MM.1S (cell line): ENCODE data around the gene RNASE13.

ENCODE experiments used
- DNase-seq: peaks from one replicate; pipeline ENCODE4 v3.0.0-alpha.2; 2015
- H2AFZ ChIP-seq: fragments of 300-600 bp; sonication (generic); 2 replicates; pipeline ENCODE4 v1.6.0; 2016; ENCODE audit warnings: antibody characterized with exemption, low read length
- H3F3A ChIP-seq: fragments of 300-600 bp; sonication (generic); 2 replicates; pipeline ENCODE4 v1.6.1; 2016; ENCODE audit warnings: mild to moderate bottlenecking, antibody characterized with exemption, low read length, moderate library complexity, mixed read lengths; ENCODE audit not compliant: insufficient read depth
- H3K27ac ChIP-seq: fragments of 300-600 bp; sonication (generic); 2 replicates; pipeline ENCODE4 v1.5.1; 2016; ENCODE audit warnings: mild to moderate bottlenecking, low read length
- H3K27me3 ChIP-seq: fragments of 300-600 bp; sonication (generic); replicated peaks from 2 replicates; pipeline ENCODE4 v1.6.0; 2016; ENCODE audit warnings: low read length; ENCODE audit not compliant: insufficient read depth
- H3K36me3 ChIP-seq: fragments of 300-600 bp; sonication (generic); replicated peaks from 2 replicates; pipeline ENCODE4 v1.6.1; 2016; ENCODE audit warnings: mild to moderate bottlenecking, low read length, mixed read lengths; ENCODE audit not compliant: insufficient read depth
- H3K4me1 ChIP-seq: fragments of 300-600 bp; sonication (generic); 2 replicates; pipeline ENCODE4 v1.6.1; 2016; ENCODE audit warnings: low read length, mixed read lengths
- H3K4me2 ChIP-seq: fragments of 300-600 bp; sonication (generic); 2 replicates; pipeline ENCODE4 v1.6.0; 2016; ENCODE audit warnings: low read depth, low read length
- H3K4me3 ChIP-seq: fragments of 300-600 bp; sonication (generic); 2 replicates; pipeline ENCODE4 v1.5.1; 2016; ENCODE audit warnings: low read length, mixed read lengths
- H3K79me2 ChIP-seq: fragments of 300-600 bp; sonication (generic); 2 replicates; pipeline ENCODE4 v1.6.1; 2016; ENCODE audit warnings: mixed run types, low read length, mixed read lengths
- H3K9ac ChIP-seq: fragments of 300-600 bp; sonication (generic); 2 replicates; pipeline ENCODE4 v1.6.1; 2016; ENCODE audit warnings: low read length, mixed read lengths
- H3K9me2 ChIP-seq: fragments of 300-600 bp; sonication (generic); replicated peaks from 2 replicates; pipeline ENCODE4 v1.6.1; 2016; ENCODE audit warnings: mild to moderate bottlenecking, low read length, mixed read lengths; ENCODE audit not compliant: insufficient read depth
- H3K9me3 ChIP-seq: fragments of 300-600 bp; sonication (generic); replicated peaks from 2 replicates; pipeline ENCODE4 v1.6.1; 2016; ENCODE audit warnings: mild to moderate bottlenecking, low read length, mixed read lengths; ENCODE audit not compliant: insufficient read depth
- H4K20me1 ChIP-seq: fragments of 300-600 bp; sonication (generic); 2 replicates; pipeline ENCODE4 v1.6.1; 2016; ENCODE audit warnings: mild to moderate bottlenecking, low read length, moderate library complexity, mixed read lengths; ENCODE audit not compliant: insufficient read depth
- CTCF ChIP-seq: fragments of 300-600 bp; sonication (generic); IDR thresholded peaks from 2 replicates; pipeline ENCODE4 v1.5.1; 2016; ENCODE audit warnings: antibody characterized with exemption, low read length, mixed read lengths
- EZH2 ChIP-seq: fragments of 300-600 bp; sonication (generic); optimal IDR thresholded peaks from 2 replicates; pipeline ENCODE3; 2017; ENCODE audit warnings: low read depth, mild to moderate bottlenecking, antibody characterized with exemption, low read length, mixed read lengths
- EZH2phosphoT487 ChIP-seq: fragments of 300-600 bp; sonication (generic); IDR thresholded peaks from 2 replicates; pipeline ENCODE4 v1.6.1; 2018; ENCODE audit warnings: antibody characterized with exemption, low read length

RNASE13 gene

GRCh38 chr14:21020977-21021545 is 13.5 kb downstream of the RNASE13 start:
- no peak overlapping the region for H3K27ac ChIP-seq

GRCh38 chr14:21019366-21019765 is 15.2 kb downstream of the RNASE13 start:
- Histone ChIP-seq H3K4me1 (no peaks in the 10 kb centered on the region), H3K36me3 (no peaks in the 10 kb centered on the region), H3K79me2 (no peaks in the 10 kb centered on the region), H3K4me2 (no peak overlapping the region), H3K9ac (no peak overlapping the region), H3K9me2 (no peaks in the 10 kb centered on the region), H3K27me3 (no peaks in the 10 kb centered on the region), H3K4me3 (no peak overlapping the region), H4K20me1 (no peaks in the 10 kb centered on the region), H2AFZ (no peak overlapping the region), H3K9me3 (no peaks in the 10 kb centered on the region), H3F3A (no peaks in the 10 kb centered on the region), H3K27ac (no peak overlapping the region)
- DNase-seq, result no peak
- TF ChIP-seq CTCF (no peak), EZH2phosphoT487 (no peak)

More at GRCh38 chr14:21020977-21021545, 13.5 kb downstream of the RNASE13 start:
- no peak overlapping the region for H2AFZ ChIP-seq
- no peak overlapping the region for H3K9ac ChIP-seq
- no peaks in the 10 kb centered on the region for H3K4me1 ChIP-seq
- no peak for TF ChIP-seq CTCF
- TF ChIP-seq EZH2phosphoT487, result no peak
- TF ChIP-seq EZH2, result no peak
- H3K27me3 ChIP-seq, result no peaks in the 10 kb centered on the region
- DNase-seq, result no peak
- H3K36me3 ChIP-seq, result no peaks in the 10 kb centered on the region
- H3K9me3 ChIP-seq, result no peaks in the 10 kb centered on the region
- H3K79me2 ChIP-seq, result no peaks in the 10 kb centered on the region
- no peaks in the 10 kb centered on the region for H3F3A ChIP-seq
- H3K9me2 ChIP-seq, result no peaks in the 10 kb centered on the region
- H3K4me2 ChIP-seq, result no peak overlapping the region
- H3K4me3 ChIP-seq, result no peak overlapping the region
- no peaks in the 10 kb centered on the region for H4K20me1 ChIP-seq

- Histone ChIP-seq H3K36me3 (no peaks in the 10 kb centered on the region), H3K4me1 (no peaks in the 10 kb centered on the region), H3K27ac (no peak overlapping the region), H3K9ac (no peak overlapping the region), H3F3A (no peaks in the 10 kb centered on the region), H4K20me1 (no peaks in the 10 kb centered on the region), H3K4me2 (no peak overlapping the region), H3K79me2 (no peaks in the 10 kb centered on the region), H3K9me2 (no peaks in the 10 kb centered on the region), H2AFZ (no peak overlapping the region), H3K9me3 (no peaks in the 10 kb centered on the region), H3K4me3 (no peak overlapping the region), H3K27me3 (no peaks in the 10 kb centered on the region)
- DNase-seq, result no peak
- TF ChIP-seq CTCF (no peak), EZH2phosphoT487 (no peak), EZH2 (no peak)
Measured at GRCh38 chr14:21018781-21019180, 15.8 kb downstream of the RNASE13 start.
